Smooth muscle cell of the brain vasculature (primary cell): ENCODE results near the gene TAL1.
A peak's percentile ranks its signal among the peaks of the same experiment; 100 is the strongest.

Experiments used
- DNase-seq: peaks from one replicate; pipeline ENCODE4 v3.0.0-alpha.2; 2012; ENCODE audit warnings: low read depth, low spot score

TAL1 gene

DNA sequence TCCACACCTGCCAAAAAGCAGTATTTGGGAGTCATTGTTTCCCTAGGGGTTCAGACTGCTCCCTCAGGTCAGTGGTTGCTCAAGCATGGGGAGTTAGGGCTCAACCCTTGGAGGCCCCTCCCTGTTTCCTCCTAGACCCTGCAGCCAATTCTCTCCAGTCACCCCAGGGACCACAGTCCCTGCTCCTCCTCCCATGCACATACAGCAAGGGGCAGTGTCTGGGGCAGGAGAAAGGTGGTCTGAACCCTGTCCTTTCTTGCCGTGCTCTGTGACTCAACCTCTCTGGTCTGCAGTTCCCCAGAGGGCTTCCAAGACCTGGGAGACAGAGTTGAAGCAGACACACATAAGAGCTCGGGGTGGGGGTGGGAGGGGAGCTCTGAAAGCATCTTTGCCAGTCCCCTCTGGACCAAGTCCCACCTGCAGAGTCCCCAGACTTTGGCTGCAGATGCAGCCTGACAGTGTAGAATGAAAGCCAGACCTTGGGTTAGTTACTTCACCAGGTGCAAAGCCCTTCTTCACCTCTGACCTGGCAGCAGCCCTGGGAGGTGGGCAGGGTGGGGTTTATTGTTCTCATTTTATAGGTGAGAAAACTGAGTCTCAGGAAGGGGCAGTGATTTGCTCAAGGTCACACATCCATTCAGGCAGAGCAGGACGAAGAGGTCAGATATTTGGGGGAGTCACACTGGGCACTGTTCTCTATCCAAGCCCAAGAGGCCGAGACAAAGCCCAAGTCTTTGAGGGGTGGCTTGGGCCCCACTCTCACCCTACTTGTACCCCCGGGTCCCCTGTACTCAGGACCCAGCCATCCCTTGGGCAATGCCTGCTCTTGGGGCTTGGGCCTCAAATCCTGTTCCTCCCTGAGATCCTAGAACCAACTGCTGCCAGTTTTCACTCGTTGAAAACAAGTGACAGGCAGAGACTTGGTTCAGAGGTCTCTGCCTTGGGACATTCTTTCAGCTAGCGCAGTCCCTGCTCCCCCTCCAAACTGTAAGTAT is 42.9 kb downstream of the TAL1 start:
- DNase-seq, result no peak

- no peak for DNase-seq
These were observed 44.1 kb downstream of the TAL1 start for GRCh38 chr1:47187926-47188250.

- no peak for DNase-seq
These were observed 44.6 kb downstream of the TAL1 start for GRCh38 chr1:47187231-47187925.

DNA sequence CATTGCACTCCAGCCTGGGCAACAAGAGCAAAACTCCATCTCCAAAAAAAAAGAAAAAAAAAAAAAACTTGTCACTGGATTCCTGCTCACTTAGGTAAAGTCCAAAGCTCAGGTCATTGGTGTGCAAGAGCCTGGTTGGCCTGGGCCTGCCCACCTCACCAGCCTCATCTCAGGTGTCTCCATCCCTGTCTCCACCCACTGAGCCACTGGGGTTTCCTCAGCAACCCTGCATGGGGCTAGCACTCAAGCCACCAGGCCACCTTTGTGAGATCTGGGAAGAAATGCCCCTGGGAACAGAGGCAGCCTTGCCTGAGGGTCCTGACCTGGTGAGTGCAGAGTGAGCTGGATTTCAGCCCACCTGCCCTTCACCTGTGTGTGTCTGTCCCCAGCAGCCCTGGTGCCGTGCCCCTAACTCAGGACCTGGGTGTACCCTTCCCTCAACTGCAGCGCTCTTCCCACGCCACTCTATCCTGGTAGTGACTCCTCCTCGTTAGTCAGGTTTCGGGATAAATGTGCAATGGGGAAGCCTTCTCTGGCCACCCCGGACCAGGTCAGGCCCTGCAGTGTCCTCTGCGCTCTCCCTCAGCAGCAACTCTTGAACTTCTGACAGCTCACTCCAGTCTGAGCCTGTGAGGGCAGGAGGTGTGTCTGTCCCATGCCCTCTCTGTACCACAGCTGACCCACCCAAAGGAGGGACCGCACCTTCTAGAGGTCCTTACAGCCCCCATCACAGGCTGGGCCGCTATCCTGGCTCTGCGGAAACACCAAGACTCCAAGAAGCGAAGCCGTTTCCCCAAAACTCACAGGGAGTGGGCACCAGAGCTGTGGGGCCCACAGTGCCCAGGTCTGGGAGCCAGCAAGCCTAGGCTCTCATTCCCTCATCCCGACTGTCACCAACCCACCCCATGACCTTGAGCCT is 45.5 kb downstream of the TAL1 start:
- no peak for DNase-seq

DNA sequence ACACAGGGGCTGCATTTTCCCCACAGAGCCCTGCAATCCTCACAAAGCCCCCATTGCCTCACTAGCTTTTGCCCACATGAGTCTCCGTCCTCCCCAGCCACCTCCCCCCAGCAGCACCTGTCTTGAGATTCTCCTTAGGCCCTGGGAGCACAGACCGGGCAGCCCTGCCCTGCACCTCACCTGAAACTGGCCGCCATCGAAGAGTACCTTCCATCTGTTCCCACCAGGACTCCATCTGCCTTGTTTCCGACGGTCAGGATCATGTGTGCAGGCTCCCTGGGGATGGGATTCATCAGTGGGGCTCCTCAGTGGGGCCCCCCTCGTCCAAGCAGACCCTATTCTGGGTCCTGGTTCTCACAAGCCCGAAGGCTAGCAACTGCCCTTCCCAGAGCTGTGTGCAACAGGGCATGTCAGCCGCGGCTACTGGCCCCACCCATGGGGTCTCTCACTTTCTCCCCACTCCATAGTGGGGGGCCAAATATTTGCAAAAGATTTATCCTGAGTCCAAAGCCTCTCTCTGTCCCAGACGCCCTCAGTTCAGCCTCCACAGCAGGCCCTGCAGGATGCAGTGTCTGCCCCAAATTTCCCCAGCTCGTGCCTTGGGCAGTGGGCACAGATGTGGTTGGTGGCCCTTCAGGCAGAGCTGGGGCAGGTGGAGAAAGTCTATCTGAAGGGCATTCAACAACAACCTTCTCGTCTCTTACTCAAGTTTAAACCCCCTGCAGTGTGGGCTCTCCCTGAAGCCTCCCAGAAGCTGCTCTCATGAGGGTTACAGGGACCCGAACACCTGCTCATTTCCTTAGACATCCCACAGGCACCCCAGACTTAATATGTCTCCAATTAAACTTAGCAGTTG is 47.0 kb downstream of the TAL1 start:
- no peak for DNase-seq

DNA sequence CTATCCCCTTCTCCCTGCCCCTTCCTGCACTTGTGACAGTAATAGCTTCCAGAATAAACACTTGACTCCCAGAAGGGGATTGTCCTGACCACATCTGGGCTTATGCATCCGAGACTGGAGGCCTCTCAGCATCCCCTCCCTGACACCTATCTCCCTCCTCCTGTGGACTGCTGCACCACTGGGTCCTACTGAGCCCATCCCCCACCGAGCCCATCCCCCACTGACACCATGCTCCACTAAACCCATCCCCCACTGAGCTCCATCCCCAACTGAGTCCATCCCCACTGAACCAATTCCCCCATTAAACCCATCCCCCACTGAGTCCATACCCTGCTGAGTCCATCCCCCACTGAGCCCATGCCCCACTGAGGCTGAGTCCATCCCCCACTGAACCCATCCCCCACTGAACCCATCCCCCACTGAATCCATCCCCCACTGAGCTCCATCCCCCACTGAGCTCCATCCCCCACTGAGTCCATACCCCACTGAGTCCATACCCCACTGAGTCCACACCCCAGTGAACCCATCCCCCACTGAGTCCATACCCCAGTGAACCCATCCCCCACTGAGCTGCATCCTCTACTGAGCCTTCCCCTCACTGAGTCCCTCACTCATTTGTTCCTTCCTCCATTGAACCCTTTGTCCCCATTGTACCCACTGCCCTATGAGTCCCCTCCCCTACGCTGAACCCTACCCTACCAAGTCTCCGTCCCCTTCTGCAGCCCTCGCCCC is 47.8 kb downstream of the TAL1 start:
- DNase-seq, result no peak

DNA sequence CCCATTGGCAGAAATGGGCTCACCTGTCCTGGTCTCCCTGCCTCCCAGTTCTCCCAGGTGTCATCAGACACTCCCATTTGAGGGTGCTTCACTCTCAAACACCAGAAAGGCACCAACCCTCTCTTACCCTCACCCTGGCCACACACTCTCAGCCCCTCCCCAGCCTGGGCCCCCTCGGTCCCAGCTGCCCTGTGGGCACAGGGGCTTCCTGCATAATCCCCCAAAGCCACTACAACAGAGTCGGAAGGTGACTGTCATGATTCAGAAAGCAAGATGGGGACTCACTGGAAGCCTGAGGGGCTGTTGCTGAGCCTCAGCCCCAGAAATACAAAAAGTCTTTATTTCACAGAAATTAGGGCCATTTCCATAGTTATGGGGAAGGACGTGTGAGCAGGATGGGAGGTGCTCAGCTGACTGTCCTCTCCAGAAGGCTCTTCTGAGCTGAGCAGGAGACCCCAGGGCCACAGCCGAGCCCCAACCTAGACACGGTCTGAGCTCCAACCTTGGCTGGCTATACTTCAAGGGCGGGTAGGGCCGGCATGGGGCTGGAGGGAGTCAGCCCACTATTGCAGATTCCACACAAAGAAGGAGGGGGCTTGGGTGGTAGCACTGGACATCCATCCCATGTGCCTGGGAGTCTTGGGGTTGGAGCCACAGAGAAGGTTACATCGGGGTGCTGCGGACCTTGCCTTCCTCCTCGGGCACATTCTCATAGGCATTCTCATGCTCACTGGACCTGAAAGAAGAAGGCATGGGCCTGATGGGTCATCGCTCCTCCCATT is 48.5 kb downstream of the TAL1 start:
- DNase-seq, result no peak

- no peak for DNase-seq
These were observed 49.3 kb downstream of the TAL1 start for GRCh38 chr1:47182676-47183235.

GRCh38 chr1:47181955-47182675 is 49.9 kb downstream of the TAL1 start:
- DNase-seq, result no peak

- no peak for DNase-seq
These were observed 50.7 kb downstream of the TAL1 start for GRCh38 chr1:47181095-47181954.

- DNase-seq, result no peak
These were observed 51.4 kb downstream of the TAL1 start for GRCh38 chr1:47180603-47181094.

DNA sequence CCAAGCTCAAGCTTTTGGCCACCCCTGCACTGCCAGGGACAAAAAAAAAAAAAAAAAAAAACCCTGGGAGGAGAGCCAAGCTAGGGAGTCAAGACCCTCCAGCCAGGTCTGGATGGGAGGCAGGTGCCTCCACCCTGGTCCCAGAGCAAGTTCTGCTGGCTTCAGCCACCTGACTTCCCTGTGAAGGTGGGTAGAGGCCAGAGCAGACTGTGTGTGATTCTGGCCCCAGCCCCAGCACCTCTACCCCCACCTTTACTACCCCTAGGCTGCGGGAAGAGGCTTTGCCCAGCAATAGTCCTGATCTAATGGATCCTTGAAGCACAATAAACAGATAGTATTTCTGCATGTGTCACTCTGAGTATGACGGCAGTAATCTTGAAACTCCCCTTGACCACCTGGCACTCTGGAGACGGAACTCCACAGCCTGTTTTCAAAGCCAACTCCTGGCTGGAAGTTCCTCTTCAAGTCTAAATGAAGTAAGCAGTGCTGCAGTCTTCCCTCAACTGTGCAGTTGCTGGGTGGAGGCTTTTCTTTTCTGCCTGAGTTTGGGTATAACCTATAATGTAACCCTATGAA is 51.9 kb downstream of the TAL1 start:
- no peak for DNase-seq

- DNase-seq, result peak; percentile 83
These were observed 52.7 kb downstream of the TAL1 start for GRCh38 chr1:47179017-47179987.

- DNase-seq, result no peak
These were observed 53.4 kb downstream of the TAL1 start for GRCh38 chr1:47178654-47179016.

DNA sequence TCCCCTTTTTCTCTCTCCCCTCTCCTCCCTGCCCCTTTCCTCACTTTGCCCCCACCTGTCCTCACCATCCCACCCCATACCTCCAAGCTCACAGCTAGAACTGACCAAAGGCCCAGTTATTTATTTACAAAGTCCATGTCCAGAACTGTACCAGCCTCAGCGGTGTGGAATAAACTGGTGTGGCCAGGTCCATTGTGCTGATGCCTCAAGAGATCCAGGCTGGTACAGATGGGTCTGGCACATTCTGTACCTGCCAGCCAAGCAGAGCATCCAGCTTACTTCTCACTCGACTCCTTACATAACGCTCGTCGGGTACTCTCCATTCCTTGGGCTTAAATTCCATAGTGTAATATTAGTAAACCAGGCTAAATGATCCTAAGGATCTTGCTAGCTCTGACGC is 54.0 kb downstream of the TAL1 start:
- DNase-seq, result no peak
